Fibroblast of lung (primary cell): ENCODE measurements around the gene TUBA1B. TPM values are rescaled to one million over a fixed set of nuclear protein-coding genes. Genes with fewer than 3 reads are reported as not detected.
A peak's percentile ranks its signal among the peaks of the same experiment; 100 is the strongest.

Experiments used
- DNase-seq, 2 donors: peaks; one replicate each; pipeline versions ENCODE4 v3.0.0 to v3.0.0-alpha.2; 2010; ENCODE audit warnings: low read depth in 2 of 2
- H2AFZ ChIP-seq: 2 replicates; pipeline ENCODE4 v1.5.1; 2012; ENCODE audit warnings: low read length, control low read depth, inconsistent platforms
- H3K27ac ChIP-seq: 2 replicates; pipeline ENCODE4 v1.5.1; 2011; ENCODE audit warnings: low read length, control low read depth; ENCODE audit not compliant: insufficient read depth
- H3K27me3 ChIP-seq: 2 replicates; pipeline ENCODE4 v1.5.1; 2011; ENCODE audit warnings: mild to moderate bottlenecking, low read length; ENCODE audit not compliant: control insufficient read depth, insufficient read depth
- H3K36me3 ChIP-seq: 2 replicates; pipeline ENCODE4 v1.5.1; 2011; ENCODE audit warnings: low read length; ENCODE audit not compliant: control insufficient read depth, insufficient read depth
- H3K4me1 ChIP-seq: 2 replicates; pipeline ENCODE4 v1.5.1; 2011; ENCODE audit warnings: low read length; ENCODE audit not compliant: control insufficient read depth, insufficient read depth; ENCODE audit errors: extremely low read depth
- H3K4me2 ChIP-seq: 2 replicates; pipeline ENCODE4 v1.5.1; 2011; ENCODE audit warnings: low read length, control low read depth; ENCODE audit not compliant: insufficient read depth; ENCODE audit errors: extremely low read depth
- H3K4me3 ChIP-seq, 4 experiments: fragments of 200-600 bp in 1 of 4; sonication (generic) in 1 of 4; replicated peaks in 1 of 4; 2 replicates each; pipeline ENCODE4 v1.5.1; 2011 to 2016; ENCODE audit warnings: low read length in 4 of 4, low read depth in 3 of 4, mild to moderate bottlenecking in 3 of 4, control low read depth in 2 of 4, inconsistent platforms in 1 of 4, mixed read lengths in 1 of 4; ENCODE audit not compliant: insufficient read depth in 1 of 4; ENCODE audit errors: control extremely low read depth in 1 of 4
- H3K79me2 ChIP-seq: 2 replicates; pipeline ENCODE4 v1.5.1; 2012; ENCODE audit warnings: mild to moderate bottlenecking, low read length, inconsistent platforms; ENCODE audit not compliant: control insufficient read depth, insufficient read depth
- H3K9ac ChIP-seq: 2 replicates; pipeline ENCODE4 v1.5.1; 2011; ENCODE audit warnings: mild to moderate bottlenecking, low read length, control low read depth; ENCODE audit not compliant: insufficient read depth
- H3K9me3 ChIP-seq: 2 replicates; pipeline ENCODE4 v1.5.1; 2012; ENCODE audit warnings: low read depth, low read length; ENCODE audit not compliant: control insufficient read depth, insufficient read depth
- H4K20me1 ChIP-seq: 2 replicates; pipeline ENCODE4 v1.5.1; 2011; ENCODE audit warnings: low read length; ENCODE audit not compliant: control insufficient read depth, insufficient read depth; ENCODE audit errors: extremely low read depth
- EZH2 ChIP-seq: IDR thresholded peaks from 2 replicates; pipeline ENCODE4 v1.5.1; 2012; ENCODE audit warnings: low read length, control low read depth, mild to moderate bottlenecking; ENCODE audit errors: missing control alignments
- polyA plus RNA-seq, 2 donors: library from polyadenylated mRNA; depleted of rRNA in 1 of 2; stranded (reverse) in 1 of 2; unstranded in 1 of 2; fragments of >200 nt; gene quantifications; 2 replicates each; pipeline ENCODE4 v1.2.1, GENCODE V29; 2011 to 2012; ENCODE audit warnings: missing spikeins in 1 of 2
- total RNA-seq: library from RNA; depleted of rRNA; stranded (reverse); fragments of >200 nt; gene quantifications from 2 replicates; pipeline ENCODE4 v1.2.1, GENCODE V29; 2014
- TF ChIP-seq, protein P1 (sequence below), 2 donors: IDR thresholded peaks in 1 of 2; conservative IDR thresholded peaks in 1 of 2; 1 replicate in 1 of 2; 2 replicates in 1 of 2; pipeline ENCODE4 v1.5.1; 2011 to 2012; ENCODE audit warnings: low read length in 2 of 2, control low read depth in 1 of 2, inconsistent platforms in 1 of 2, low read depth in 1 of 2, mild to moderate bottlenecking in 1 of 2

Gene TUBA1B
- total and polyA plus RNA-seq, 2 donors (not counting 1 experiment from before 2014, with no cell fraction given) = 1,258 to 3,083 TPM

DNA sequence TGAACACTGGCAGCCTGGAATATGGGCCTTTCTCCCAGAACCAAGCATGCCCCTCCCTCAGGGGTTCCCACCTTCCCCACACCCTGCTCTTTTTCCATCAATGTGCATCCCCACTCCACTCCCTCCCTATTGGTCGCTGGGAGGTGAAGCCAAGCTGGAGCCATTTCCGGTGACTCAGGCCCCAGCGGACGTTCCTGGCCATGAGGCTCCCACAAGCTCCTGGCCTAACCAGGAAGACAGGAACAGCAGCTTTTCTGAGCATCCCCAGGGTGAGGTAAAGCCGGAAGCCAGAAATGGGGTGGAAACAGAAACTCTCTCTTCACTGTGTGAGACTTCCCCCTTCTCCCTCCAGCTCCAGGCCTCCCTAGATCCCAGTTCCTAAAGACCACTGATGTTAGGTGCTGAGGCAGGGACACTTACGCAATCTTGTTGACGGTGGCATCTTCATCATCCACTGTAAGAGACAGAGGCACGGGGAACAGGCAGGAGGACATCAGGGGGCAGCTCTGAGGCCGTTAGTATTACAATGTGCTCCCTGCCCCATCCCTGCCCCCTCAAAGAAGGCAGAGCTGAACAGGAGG lies 25.6 kb downstream of the TUBA1B start:
- no peak overlapping the region for H3K9ac ChIP-seq
- no peaks in the 10 kb centered on the region for H3K27me3 ChIP-seq
- no peak overlapping the region for H3K4me2 ChIP-seq
- H3K79me2 ChIP-seq = peaks cover 18% of the 10 kb centered on the region
- no peaks in the 10 kb centered on the region for H4K20me1 ChIP-seq
- no peaks in the 10 kb centered on the region for H3K9me3 ChIP-seq
- H3K27ac ChIP-seq = no peak overlapping the region
- H2AFZ ChIP-seq = no peak overlapping the region
- H3K4me1 ChIP-seq = peaks cover 5% of the 10 kb centered on the region
- DNase-seq = peak in 1 of 2 donors; percentile 50
- TF ChIP-seq, protein P1, sequence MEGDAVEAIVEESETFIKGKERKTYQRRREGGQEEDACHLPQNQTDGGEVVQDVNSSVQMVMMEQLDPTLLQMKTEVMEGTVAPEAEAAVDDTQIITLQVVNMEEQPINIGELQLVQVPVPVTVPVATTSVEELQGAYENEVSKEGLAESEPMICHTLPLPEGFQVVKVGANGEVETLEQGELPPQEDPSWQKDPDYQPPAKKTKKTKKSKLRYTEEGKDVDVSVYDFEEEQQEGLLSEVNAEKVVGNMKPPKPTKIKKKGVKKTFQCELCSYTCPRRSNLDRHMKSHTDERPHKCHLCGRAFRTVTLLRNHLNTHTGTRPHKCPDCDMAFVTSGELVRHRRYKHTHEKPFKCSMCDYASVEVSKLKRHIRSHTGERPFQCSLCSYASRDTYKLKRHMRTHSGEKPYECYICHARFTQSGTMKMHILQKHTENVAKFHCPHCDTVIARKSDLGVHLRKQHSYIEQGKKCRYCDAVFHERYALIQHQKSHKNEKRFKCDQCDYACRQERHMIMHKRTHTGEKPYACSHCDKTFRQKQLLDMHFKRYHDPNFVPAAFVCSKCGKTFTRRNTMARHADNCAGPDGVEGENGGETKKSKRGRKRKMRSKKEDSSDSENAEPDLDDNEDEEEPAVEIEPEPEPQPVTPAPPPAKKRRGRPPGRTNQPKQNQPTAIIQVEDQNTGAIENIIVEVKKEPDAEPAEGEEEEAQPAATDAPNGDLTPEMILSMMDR (conservative IDR thresholded peaks at IDR 0.05 in 1 of 2, IDR thresholded peaks at IDR 0.05 in 1 of 2; ENCODE audit: low read depth in 1 of 2, low read length in 2 of 2) = no peak
- TF ChIP-seq EZH2 = no peak
- H3K36me3 ChIP-seq = peaks cover 11% of the 10 kb centered on the region
- no peak overlapping the region for H3K4me3 ChIP-seq

DNA sequence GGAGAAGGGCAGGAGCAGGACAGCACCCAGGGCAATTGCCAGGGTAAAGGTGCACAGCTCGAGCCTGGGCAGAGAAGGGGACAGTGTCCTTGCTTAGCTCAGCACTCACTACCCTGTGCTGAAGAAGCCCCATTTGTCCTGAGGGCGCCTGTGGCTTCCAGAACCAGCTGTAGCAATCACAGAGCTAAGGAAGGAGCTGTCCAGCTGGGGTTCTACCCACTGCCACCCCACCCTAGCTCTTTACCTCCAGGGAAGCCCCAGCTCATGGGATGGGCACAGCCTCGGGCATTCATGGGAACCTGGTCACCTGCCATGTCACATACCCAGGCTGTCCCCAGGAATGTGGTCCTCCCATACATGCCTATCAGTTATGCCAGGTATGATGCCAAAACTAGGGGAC lies 26.4 kb downstream of the TUBA1B start:
- Histone ChIP-seq H3K79me2 (peaks cover 17% of the 10 kb centered on the region), H3K4me2 (no peak overlapping the region), H3K9me3 (no peaks in the 10 kb centered on the region), H3K4me1 (peaks cover 5% of the 10 kb centered on the region), H3K36me3 (peaks cover 11% of the 10 kb centered on the region), H3K9ac (no peak overlapping the region), H3K4me3 (no peak overlapping the region), H3K27me3 (no peaks in the 10 kb centered on the region), H2AFZ (no peak overlapping the region), H3K27ac (no peak overlapping the region), H4K20me1 (no peaks in the 10 kb centered on the region)
- no peak for DNase-seq
- no peak for TF ChIP-seq EZH2
- TF ChIP-seq, protein P1 (conservative IDR thresholded peaks at IDR 0.05 in 1 of 2, IDR thresholded peaks at IDR 0.05 in 1 of 2; ENCODE audit: low read depth in 1 of 2, low read length in 2 of 2) = no peak

DNA sequence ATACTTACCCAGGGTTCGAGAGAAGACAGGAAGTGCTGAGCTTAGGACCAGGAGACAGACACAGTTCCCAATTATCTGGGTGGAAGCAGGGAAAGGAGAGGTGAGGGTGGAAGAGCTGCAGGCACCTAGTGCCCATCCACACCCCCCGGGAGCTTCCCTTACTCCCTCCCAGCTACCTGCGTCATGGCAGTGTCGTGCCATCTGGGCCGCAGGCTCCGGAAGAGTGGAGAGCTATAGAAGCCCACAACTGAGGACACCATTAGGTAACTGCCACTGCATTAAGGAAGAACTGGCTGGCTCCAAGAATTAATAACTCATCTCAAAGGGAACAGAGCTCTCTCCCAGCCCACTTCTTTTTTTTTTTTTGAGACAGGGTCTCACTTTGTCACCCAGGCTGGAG lies 30.8 kb downstream of the TUBA1B start:
- H4K20me1 ChIP-seq = no peaks in the 10 kb centered on the region

More for the DNA sequence above, 30.8 kb downstream of the TUBA1B start:
- Histone ChIP-seq H2AFZ (no peak overlapping the region), H3K4me2 (no peak overlapping the region), H3K4me3 (no peak overlapping the region), H3K27ac (no peak overlapping the region), H3K9ac (no peak overlapping the region), H3K79me2 (no peaks in the 10 kb centered on the region), H3K27me3 (no peaks in the 10 kb centered on the region), H3K4me1 (no peaks in the 10 kb centered on the region), H3K36me3 (peaks cover 12% of the 10 kb centered on the region), H3K9me3 (no peaks in the 10 kb centered on the region)
- no peak for DNase-seq
- no peak for TF ChIP-seq EZH2
- TF ChIP-seq, protein P1 (conservative IDR thresholded peaks at IDR 0.05 in 1 of 2, IDR thresholded peaks at IDR 0.05 in 1 of 2; ENCODE audit: low read depth in 1 of 2, low read length in 2 of 2) = no peak
